NCI-H524 treated with DMSO at 0.1 percent for 48 hours (cell line): ENCODE measurements around the gene AGER.
"Not testable (repeated sequence)": the region's sequence is repeated elsewhere in the genome, so short reads cannot be mapped to it uniquely, and the experiment has no call there.

ENCODE experiments used
- DNase-seq: peaks from one replicate; lab custom pipeline; 2025; lab: John Stamatoyannopoulos, UW

Gene AGER

DNA sequence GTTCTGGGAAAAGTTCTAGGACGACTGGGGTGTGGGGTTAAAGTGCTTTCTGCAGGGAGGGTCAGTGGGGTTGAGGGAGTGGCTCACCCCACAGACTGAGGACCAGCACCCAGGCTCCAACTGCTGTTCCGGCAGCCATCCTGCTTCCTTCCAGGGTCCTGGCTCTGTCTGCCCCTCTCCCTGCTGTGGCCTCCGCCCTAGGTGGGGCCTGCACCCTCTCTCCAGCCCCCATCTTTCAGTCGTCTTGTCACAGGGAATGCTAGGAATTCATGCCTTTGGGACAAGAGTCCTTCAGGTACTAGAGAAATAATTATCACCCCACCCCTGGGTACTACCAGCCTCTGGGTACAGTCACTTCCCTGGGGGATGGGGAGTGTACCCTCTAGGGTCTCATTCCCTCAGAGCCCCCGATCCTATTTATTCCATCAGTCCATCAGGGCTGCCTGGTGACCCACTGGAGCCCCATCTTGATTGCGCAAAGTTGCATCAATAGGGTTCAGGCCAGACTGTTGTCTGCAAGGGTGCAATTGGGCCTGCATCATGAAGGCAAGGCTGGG lies at the start of gene AGER:
Gene AGER (minus strand): TSS at position 170 of the 557 bp plus-strand sequence. CDS start 31 bp downstream, at position 139.
- no peak for DNase-seq

DNA sequence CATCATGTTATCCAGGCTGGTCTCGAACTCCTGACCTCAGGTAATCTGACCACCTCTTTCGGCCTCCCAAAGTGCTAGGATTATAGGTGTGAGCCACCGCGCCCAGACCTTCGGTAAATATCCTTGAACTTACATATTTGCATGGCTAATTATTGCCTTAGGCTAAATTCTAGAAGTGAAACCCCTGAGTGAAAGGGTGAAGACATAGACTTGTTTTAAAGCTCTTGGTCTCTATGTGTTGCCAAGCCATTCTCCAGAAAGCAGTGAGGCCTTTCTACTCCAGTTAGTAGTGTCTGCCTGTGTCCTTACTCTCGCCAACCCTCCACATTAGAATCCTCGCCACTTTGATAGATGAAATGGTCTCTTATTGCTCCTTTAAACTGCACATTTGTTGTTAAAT lies 42.4 kb upstream of the AGER start:
- DNase-seq, result no peak

GRCh38 chr6:32224696-32225095 lies 40.6 kb upstream of the AGER start:
- no peak for DNase-seq

DNA sequence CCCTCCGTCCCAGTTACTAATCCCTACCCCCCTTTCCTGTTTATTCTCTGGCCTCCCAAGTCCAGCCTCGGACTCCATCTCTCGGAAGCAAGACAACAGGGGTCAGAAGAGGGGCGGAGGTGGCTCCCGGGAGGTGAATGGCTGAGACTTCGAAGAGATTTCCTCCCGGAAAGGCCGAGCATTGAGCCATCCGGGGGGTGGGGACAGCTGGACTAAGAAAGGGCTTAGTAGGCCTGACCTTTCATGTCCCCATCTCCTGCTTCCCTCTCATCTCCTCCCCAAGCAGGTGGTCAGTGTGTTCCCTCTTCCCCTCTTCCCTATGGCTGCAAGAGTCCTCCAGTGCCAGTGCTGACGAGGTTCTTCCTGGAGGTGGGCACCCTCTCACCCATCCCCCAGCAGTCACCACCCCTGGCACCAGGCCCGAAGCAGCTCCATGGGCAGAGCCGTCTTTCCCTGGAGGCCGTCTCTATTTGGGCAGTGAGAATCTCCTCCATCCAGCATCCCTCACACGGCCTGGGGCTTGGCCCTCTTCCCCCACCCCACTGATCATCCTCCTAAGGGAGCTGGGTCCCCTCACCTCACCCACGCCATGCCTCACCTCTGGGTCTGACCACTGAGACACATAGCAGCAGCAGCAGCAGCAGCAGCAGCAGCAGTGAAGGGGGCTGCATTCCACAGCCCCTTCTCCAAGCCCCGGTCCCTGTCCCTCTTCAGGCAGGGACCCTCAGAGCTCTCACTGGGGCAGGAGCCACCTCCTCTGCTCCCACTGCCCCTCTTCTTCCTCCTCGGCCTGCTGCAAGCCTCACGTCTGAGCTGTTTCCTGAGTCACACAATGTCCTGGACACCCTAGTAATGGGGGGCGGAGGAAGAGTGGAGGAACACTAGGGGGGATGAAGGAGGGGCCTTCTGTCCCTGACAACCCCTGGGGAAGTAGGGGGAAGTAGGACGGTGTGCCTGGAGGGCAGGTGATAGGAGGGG lies 39.5 kb upstream of the AGER start, which contains the start of gene NOTCH4:
Gene NOTCH4 (minus strand): TSS at position 810 of the 978 bp plus-strand sequence. CDS start 139 bp downstream, at position 671.
- no peak for DNase-seq

DNA sequence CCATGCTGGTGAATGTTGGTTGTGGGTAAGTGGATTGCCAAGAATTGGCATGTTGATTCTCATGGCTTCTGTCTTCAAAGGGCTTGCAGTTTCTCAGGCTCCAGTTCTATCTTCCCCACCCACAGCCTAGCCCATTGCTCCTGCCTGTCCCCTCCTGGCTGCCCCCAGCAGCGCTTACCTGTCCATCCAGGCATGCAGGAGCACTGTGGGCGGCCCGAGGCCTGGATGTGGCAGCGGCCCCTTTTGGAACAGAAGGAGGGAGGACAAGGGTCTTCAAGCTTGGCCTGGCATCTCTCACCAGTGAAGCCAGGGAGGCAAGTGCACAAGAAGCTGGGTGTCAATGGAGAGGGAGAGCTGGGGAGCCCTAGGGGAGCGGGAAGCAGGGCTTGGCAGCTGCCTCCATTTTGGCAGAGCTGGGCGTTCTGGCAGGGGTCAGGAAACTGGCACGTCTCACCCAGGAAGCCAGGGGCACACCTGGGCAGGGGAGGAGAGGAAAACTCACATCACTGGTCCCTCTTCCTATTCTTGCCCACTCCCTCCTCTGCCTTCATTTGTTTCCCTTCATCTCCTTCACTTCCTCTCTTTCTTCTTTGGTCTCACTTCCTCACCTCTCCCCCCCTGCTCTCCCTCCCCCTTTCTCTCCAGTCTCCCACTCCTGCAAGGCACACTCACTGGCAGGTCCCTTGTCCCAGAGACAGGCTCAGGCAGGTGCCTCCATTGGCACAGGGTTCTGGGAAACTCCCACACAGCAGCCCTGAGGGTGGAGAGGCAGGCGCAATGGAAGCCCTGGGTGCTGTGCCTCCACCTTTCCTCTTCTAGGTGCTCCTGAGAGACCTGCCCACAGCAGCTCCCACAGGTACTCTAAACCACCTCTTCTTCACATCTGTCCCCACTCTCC lies 38.5 kb upstream of the AGER start:
- no peak for DNase-seq

GRCh38 chr6:32220021-32220420 lies 36.0 kb upstream of the AGER start:
- no peak for DNase-seq

GRCh38 chr6:32218167-32218566 lies 34.1 kb upstream of the AGER start:
- DNase-seq, result no peak

GRCh38 chr6:32216998-32217397 lies 32.9 kb upstream of the AGER start:
- DNase-seq, result no peak

GRCh38 chr6:32216285-32216684 lies 32.2 kb upstream of the AGER start:
- no peak for DNase-seq

DNA sequence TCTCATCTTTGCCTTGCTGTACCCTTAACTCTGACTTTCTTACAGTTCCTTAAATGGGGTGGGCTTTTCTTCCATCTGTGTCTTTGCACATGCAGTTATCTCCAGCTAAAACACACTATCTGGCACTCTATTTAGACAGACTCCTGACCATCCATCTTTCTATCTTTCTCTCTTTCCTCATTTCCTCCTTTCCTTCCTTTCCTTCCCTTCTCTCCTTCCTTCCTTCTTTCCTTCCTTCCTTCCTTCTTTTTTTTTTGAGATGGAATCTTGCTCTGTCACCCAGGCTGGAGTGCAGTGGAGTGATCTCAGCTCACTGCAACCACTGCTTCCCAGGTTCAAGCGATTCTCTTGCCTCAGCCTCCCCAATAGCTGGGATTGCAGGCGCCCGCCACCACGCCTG lies 31.6 kb upstream of the AGER start:
- DNase-seq, result no peak

GRCh38 chr6:32214126-32214525 lies 30.1 kb upstream of the AGER start:
- DNase-seq, result no peak

DNA sequence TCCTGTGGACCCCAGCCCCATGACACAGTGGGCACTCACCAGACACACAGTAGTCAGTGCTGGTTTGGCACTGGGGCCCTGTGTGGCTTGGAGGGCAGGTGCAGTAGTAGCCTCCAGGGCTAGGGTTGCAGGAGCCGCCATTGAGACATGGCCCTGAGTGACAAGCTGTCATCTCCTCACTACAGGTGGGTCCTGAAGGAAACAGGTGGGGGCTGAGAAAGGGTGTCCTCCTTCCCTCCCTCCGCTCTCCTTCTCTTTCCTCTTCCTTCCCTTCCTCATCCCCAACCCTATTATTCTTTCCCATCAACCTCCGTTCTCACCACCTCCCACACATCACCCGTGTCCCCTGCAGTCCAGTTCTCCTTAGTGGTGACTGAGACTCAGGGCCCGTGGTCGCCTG lies 29.6 kb upstream of the AGER start:
- DNase-seq, result no peak

DNA sequence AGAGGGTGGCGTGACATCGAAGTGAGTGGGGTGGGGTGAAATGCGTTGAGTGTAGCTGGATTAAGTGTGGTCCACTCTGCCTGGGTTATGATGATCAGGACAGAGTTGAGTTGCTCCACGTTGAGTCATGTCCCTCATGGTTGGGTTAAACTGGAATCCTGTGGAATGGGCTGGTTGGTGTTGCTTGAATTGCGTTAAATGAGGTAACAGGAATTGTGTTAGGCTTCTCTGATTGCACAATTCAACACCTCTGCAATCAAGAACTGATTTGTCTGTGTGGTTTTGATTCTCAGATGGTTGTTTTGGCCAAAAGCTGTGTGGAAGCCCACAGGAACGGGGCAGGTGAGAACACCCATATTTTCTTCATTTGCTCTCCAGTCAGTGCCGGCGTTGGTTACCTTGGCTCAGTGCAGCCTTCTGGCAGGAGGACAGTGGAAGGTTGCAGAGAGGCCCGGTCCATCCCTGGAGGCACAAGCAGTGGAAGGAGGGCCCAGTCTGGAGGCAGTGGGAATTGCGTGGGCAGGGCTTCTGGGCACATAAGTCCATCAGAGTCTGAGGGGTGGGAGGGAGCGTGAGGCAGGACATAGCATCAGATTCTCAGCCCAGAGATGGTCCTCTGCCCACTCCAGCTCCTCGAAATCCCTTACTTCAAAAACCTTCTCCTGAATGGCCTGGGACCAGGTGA lies 28.2 kb upstream of the AGER start:
- no peak for DNase-seq

- DNase-seq, result not testable (repeated sequence)
Measured at GRCh38 chr6:32211432-32211831, 27.4 kb upstream of the AGER start.

- DNase-seq, result no peak
Measured at GRCh38 chr6:32210191-32210601, 26.1 kb upstream of the AGER start.

DNA sequence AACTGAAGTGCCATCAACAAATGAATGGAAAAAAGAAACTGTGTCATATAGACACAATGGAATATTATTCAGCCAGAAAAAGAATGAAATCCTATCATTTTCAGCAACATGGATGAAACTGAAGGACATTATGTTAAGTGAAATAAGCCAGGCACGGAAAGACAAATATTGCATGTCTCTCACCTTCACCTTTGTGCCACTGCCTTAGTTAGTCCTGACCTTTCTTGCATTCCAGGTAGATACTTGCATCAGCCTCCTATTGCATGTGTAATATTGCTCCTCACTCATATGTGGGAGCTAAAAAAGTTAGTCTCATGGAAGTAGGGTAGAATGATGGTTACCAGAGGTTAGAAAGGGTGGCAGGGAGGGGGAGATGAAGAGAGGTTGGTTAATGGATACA lies 24.9 kb upstream of the AGER start:
- no peak for DNase-seq

DNA sequence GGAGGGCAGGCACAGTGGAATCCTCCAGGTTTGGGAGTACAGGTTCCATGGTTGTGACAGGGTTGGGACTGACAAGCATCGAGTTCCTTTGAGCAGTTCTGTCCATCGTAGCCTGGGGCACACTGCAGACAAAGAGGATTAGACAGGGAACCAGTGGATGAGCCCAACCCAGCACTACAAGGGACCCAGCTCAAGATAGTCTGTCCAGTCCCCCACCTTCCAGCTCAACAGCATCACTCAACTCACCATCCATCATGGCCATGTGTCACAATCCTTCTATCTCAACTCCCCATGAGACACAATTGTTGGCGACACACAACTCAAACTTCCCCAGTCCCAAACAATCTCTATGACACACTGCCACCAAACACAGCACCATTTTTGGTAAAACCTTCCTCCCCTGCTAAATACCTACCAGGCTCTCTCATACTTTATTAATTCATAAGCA lies 20.2 kb upstream of the AGER start:
- no peak for DNase-seq

DNA sequence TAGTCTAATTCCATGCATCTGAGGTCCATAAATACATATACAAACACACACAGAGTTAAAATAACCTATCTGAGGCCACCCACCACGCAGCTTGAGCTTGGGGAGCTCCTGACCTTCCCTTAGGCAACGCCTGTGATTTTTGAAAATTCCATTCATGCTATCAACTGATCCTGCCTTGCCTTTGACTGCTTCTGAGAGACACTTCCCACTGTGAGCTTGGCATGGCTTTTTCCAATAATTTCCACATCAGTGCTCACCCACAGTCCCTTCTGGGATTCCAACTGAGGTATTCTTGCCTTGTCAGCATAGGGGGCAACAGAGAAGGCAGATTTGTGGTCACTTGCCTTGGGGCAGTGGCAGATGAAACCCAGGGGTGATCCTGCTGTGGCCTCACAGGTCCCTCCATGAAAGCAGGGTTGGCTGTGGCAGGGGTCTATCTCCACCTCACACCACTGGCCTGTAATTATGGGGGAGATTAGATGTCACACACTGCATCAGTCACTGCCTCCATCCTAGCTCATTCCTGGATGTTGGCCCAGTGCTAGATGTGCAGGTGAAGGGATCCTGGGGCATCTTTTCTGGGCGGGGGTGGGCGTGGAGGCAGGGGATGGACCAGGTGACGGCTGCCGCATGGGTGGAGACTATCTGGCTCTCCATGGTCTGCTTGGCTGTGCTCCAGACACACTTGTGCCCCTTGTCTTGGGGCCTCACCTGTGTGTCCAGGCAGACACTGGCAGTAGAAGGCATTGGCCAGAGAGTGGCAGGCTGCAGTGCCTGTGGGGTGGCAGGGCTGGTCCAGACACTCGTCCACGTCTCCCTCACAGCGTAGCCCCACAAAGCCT lies 19.6 kb upstream of the AGER start:
- DNase-seq, result no peak

DNA sequence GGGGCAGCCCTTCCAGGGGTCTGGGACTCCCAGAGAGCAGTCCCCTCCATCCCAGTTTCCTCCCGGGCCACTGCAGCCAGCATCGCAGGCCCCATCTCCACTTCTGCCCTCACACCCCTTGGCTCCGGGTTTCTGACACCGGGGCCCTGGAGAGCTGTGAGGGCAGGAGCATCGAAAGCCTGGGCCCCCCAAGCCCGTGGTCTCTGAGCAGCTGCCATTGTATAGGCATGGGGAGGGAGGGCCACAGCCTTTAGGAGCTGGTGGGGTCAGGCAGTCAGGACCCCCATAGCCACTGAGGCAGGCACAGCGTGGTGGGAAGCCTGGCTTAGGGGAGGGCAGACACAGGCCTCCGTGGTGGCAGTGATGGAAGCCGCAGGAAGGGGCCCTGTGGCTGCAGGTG lies 18.1 kb upstream of the AGER start:
- DNase-seq, result no peak

- DNase-seq, result no peak
Measured at GRCh38 chr6:32200711-32201475, 16.8 kb upstream of the AGER start.
